NCI-H128 (cell line): ENCODE results near the gene OTOG.

Experiments used
- DNase-seq: peaks from one replicate; lab custom pipeline; 2025; ENCODE audit not compliant: unreplicated experiment; lab: John Stamatoyannopoulos, UW

OTOG gene

DNA sequence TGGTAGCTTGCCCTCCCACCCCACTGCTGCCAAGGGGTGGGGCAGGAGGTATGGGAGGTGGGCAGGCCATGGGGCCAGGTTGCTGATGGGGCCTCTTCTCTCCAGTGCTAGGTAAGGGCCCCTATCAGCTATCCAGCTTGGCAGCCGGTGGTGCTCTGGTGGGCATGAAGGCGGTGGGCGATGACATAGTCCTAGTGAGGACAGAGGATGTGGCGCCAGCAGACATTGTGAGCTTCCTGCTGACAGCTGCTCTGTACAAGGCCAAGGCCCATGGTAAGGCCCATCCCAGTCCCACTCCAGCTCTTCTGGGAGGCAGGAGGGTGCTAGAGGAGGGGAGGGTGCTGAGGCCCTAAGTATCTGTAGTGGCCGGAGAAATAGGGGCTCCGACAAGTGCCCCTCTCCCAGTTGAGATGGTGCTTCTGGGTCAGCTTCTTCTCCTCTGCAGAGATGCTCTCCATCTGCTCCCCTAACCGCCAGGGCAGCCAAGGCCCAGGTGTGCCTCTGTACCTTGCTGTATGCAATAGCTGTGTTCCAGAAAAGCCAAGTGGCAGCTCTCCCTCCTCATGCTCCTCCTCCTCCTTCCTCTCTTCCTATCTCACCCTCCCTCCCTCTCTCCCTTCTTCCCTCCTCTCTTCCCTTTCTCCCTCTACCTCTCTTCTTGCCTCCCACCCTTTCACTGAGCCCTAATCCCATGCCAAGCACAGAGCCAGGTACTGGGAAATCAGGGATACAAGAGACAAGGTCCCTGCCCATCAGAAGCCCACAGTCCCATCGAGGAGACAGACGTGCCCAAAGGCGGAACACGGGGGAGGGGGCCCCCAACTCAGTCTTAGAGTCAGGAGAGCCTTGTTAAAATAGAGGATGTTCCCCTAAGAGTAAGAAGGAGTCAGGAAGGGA, 55.3 kb downstream of the OTOG start:
- no peak for DNase-seq

DNA sequence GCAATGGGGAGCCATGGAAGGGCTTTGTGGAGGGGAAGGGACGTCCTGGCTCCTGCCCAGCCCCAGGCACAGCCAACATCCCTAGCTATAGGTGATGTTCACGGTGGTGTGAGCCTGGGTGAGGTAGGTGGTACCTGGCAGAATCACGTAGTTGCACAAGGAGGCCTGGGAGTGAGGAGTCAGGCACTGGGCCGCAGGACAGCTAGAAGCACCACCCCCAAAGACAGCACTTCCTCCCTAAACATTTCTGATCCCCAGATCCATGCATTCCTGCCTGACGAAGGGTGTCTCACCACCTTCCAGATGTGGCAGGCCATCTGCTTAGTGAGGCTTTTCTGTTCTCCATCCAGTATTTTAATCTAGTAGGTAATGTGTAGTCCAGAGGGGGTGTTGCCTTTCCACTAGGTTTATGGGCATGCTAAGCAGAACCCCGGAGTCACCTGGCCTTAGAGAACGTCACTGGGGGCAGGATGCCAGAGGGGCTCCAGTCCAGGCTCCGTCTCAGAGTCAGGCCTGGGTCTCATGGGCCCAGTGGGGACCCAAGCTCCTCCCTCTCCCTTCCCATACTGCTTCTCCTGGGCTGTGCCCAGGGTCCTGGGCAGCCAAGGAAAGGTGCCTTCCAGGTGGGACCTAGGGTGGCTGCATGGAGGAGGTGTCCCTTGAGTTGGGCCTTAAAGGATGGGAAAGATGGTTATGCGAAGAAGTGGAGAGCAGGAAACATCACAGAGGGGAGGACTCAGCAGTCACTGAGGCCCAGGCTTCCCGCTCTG, 56.2 kb downstream of the OTOG start:
- no peak for DNase-seq

DNA sequence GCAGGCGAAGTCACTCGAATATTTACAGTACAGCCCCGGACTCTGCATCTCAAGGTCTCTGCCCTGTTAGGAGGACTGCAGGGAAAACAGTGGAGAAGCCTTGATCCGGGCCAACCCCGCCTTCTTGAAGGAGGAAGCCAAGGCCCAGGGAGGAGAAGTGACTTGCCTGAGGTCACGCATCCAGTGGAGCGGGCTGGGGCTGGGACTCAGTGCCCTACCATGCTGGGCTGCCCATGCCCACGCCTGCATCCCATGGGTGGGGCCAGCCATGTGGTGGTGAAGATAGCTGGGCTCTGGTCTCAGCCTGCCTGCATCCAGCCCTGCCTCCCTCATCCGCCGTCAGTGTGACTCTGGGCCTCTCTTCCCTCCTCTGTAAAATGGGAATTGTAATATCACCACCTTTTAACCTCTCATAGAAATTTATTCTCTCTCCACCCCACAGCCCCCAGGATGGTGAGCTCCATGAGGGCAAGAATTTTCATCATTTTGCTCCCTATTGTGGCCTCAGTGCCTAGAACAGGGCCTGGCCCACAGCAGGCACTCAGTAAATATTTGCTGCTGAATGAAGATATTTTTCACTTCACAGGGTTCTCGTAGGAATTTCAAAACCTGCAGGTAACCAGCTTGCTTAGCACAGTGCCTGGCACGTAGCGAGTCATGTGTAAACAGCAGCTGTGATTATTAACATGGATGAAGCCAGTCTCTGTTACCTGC, 57.3 kb downstream of the OTOG start:
- DNase-seq, result no peak

DNA sequence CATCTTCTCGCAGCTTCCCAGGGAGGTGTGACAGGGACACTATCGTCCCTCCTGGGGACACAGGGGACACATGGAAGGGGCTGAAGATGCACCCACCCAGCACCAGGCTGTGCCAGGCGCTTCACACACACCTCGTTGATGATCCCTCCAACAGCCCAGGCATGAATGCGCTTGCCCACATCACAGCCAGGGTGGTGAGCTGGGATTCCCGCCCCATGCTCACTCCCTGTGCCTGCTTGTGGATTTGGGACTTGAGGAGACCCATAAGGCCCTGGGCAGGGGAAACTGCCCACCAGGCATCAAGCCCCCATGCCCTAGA, 57.8 kb downstream of the OTOG start:
- DNase-seq, result no peak

DNA sequence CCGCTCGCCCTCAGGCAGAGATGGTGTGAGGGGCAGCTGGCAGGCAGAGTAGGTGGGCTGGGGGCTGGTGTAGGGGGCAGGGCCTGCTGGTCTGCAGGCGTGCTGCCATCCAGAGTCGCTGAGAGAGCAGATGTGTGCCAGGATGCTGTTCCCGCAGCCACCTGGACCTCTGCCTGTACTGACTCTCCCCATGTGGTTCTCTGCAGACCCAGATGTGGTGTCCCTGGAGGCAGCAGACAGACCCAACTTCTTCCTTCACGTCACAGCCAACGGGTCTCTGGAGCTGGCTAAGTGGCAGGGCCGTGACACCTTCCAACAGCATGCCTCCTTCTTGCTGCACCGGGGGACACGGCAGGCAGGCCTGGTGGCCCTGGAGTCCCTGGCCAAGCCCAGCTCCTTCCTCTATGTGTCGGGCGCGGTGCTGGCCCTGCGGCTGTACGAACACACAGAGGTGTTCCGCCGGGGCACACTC, 58.6 kb downstream of the OTOG start:
- no peak for DNase-seq

DNA sequence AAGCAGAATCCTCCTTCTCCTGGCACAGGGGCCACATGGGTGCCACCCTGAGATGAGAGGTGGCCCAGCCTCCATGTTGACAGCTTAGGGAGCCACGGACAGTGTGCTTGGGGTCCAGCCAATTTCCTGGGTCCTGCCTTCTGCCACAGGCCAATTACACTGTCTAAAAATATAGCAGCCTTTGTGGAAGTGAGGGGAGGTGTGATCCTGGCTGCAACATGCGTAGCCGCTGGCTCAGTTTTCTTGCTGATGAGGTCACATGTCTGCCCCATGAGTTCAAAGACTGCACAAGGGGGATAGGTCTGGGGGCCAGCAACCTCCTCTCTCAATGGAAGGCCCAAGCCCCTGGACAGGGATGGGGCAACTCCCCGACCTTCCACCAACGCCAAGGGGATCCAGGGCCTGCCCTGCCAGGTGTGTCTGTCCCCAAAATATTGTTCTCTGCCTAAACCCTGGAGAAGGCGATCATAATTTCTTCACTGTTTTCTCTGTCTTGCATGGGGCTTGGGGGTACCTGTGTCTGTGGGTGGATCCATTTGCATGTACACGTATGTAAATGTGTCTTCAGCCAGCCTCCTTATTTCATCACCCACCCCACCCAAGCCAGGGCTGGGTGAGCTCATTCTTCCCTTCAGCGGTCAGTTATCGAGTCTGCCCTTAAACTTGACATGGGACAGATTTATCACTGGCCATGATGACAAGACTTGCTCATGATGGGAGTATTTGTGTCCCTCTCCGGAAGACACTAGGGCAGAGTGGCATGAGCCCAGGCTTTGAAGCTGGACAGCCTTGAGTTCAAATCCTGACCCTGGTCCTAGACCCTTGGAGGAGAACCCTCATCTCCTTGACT, 59.4 kb downstream of the OTOG start:
- DNase-seq, result no peak

DNA sequence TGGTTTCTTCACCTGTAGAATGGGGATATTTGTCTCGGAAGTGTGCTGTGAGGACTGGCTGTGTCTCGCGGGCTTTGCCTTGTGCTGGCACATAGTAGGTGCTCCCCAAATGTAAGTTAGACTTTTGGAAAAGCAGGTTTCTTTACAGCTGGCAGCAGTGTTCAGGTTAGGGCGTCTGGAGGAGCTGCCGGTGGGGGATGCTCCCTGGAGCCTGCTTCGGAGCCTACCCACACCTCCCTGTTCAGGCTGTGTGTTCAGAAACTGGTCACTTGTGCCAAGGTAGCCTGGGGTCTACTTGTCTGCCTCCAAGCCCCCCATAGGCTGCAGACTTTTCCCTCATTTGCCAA, 60.0 kb downstream of the OTOG start:
- no peak for DNase-seq

DNA sequence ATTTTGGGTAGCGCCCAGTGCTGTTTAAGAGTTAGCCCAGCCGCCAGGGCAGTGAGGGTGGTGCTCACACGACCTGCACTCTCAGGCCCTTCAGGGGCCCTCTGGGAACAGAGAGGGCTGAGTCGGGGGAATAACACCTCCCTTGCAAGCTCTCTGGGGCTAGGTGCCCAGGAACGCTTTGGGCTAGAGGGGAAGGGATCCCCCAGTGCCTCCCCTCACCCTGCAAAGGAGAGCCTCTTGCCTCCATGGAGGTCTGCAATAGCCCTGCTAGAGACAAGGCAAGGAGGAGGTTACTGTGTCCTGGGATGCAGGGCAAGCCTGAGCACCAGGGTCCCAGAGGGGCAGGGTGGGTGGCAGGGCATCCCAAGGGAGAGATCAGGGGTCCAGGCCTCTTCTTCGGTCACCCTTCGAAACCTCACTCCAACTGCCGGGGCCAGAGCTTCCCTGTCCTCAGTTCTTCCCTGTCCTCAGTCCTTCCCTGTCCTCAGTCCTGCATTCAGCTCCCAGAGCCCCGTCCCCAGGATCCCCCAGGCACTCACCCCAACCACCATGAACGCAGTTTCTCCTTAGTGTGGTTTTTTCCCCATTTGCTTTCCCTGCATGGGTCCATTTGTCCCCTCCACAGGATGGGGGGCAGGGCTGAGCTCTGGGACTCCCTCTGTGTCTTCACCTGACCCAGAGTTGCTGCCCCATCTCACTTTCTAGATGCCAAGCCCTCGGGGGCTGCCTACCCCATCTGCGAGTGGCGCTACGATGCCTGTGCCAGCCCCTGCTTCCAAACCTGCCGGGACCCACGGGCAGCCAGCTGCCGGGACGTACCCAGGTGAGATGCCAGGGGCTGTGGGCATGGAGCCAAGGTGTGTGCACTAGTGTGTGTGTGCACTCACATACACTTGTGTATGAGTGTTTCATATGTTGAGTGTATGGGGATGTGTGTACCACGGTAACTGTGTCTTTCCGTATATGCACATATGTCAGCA, 60.8 kb downstream of the OTOG start:
- no peak for DNase-seq

DNA sequence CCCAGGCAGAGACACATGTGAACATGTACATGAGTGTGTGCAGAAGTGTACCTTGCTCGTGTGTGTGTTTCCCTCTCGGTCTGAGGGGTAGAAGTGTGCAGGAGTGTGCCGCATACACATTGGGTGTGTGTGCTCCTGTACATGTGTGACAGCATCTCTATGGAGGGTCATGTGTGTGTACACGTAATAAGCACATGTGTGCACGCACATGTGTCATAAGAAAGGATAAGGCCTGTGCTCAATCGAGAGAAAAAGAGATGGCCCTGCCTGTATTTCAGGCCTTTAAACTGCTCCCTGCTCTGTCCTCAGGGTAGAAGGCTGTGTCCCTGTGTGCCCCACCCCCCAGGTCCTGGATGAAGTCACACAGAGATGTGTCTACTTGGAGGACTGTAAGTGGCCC, 61.8 kb downstream of the OTOG start:
- DNase-seq, result no peak

DNA sequence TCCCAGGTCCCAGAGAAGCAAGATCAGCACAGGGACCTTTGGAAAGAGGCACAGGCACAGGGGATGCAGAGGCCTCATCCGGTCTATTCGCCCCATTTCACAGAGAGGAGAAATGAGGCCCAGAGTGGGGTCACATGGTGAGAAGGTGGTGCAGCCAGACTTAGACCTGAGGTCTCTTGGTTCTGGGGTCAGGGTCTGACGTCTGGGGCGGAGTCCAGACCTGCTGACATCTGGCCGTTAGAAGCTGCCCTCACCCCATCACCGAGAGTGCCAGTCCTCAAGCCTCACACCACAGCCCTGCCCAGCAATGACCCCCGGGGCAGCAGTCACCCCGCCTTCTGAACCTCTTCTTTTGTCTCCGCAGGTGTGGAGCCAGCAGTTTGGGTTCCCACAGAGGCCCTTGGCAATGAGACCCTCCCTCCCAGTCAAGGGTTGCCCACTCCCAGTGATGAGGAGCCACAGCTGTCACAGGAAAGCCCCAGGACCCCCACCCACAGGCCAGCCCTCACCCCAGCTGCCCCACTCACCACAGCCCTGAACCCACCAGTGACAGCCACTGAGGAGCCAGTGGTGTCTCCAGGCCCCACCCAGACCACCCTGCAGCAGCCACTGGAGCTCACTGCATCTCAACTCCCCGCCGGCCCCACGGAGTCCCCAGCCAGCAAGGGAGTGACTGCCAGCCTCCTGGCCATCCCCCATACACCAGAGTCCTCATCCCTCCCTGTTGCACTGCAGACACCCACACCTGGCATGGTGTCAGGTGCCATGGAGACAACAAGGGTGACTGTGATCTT, 62.4 kb downstream of the OTOG start:
- DNase-seq, result no peak

DNA sequence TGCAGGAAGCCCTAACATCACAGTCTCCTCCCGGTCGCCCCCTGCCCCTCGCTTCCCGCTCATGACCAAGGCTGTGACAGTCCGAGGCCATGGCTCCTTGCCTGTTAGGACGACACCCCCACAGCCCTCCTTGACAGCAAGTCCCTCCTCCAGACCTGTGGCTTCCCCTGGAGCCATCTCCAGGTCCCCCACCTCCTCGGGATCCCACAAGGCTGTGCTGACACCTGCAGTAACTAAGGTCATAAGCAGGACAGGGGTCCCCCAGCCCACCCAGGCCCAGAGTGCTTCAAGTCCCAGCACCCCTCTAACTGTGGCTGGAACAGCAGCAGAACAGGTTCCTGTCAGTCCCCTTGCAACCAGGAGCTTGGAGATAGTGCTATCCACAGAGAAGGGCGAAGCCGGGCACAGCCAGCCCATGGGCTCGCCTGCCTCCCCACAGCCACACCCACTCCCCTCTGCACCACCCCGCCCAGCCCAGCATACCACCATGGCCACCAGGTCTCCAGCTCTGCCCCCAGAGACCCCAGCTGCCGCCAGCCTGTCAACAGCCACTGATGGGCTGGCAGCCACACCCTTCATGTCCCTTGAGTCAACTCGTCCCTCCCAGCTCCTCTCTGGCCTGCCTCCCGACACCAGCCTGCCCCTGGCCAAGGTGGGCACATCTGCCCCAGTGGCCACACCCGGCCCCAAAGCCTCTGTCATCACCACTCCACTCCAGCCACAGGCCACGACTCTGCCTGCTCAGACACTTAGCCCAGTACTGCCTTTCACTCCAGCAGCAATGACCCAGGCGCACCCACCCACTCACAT, 63.2 kb downstream of the OTOG start:
- no peak for DNase-seq

DNA sequence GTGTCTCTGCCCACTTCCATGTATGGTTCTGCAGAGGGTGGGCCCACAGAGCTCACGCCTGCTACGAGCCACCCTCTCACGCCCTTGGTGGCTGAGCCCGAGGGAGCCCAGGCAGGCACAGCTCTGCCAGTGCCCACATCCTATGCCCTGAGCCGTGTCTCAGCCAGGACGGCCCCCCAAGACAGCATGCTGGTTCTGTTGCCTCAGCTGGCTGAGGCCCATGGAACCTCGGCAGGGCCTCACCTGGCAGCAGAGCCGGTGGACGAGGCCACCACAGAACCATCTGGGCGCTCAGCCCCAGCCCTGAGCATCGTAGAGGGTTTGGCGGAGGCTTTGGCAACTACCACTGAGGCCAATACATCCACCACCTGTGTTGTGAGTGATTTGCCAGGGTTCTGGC, 64.0 kb downstream of the OTOG start:
- no peak for DNase-seq

DNA sequence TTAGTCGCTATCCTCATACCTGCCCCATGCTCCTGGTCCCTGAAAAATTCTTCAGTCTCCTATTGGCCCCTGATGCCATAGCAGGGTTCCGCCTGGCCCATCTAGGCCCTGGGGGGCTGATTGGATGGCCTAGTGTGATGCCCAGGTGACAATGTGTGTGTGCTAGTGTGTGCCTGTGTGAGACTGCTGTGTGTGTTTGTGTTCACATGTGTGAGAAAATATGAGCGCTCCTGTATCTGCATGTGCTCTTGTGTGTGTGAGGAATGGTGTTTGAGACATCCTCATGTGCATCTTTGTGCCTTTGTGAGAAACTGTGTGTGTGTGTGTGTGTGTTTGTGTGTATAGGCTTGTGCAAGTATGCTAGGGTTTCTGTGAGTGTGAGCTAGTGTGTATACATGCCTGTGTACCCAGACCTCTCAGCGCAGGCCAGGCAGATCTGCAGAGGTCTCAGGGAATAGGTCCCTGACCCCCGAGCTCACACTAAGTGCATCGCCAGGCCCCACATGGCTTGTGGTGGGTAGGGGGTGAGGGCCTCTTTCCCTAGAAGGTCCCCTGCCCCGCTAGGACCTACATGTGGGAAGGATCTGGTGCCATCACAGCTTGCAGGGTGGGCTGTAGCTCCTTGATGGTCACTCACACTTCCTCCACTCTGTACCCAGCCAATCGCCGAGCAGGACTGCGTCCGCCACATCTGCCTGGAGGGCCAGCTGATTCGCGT, 64.6 kb downstream of the OTOG start:
- DNase-seq, result no peak

DNA sequence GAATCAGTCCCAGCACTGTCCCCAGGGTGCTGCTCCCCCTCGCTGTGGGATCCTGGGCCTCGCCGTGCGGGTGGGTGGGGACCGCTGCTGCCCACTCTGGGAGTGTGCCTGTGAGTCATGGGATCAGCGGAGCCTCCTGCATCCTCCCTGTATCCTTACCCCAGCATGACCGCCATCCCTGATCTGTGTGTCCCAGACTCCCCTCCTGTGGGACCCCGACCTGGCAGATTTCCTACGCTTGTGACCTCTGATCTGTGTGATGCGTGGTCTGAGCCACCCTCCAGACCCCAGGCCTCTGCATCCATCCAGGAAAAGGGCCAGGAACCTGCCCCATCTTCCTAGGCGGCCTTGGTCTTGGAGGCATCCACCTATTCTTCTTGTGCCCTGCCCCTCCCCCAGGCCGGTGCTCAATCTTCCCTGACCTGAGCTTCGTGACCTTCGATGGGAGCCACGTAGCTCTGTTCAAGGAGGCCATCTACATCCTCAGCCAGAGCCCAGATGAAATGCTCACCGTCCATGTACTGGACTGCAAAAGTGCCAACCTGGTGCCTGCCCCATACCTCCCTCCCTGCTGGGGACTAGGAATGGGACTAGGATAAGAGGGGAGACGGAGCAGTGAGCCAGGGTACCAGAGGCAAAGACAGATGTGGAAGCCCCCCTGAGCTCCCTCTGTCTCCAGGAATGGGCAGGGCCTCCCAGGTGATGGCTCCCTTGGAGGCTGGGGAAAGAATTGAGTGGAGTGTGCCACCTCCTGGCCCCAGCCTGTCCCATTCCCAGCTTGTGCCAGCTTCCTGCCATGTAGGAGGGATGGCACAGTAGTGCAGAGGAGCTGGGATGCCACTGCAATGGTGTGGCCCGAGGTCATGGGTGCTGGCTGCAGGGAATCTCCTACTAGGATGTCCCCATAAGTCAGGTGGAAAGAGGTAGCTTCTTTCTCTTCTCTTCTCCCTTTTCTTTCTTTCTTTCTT, 65.4 kb downstream of the OTOG start:
- no peak for DNase-seq

DNA sequence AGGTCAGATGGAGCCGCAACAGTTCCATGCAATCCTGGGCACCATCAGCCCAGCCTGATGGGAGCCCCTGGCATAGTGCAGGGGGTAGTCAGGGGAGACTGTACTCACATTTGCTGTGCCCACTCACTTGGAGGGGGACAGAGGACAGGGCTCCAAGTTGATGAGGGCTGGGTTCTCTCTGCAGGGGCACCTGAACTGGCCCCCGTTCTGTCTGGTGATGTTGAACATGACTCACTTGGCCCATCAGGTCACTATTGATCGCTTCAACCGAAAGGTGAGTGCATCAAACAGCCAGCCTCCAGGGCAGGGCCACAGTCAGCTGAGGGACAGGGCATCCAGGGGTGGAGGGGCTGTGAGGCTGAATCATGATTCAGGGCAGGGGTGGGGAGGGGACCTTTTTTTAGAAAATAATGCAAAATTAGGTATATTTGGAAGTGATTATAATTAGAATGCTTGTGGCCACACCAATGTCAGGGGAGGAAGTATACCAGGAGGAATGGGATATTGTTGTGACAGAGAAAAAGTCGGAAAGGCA, 66.4 kb downstream of the OTOG start:
- no peak for DNase-seq

DNA sequence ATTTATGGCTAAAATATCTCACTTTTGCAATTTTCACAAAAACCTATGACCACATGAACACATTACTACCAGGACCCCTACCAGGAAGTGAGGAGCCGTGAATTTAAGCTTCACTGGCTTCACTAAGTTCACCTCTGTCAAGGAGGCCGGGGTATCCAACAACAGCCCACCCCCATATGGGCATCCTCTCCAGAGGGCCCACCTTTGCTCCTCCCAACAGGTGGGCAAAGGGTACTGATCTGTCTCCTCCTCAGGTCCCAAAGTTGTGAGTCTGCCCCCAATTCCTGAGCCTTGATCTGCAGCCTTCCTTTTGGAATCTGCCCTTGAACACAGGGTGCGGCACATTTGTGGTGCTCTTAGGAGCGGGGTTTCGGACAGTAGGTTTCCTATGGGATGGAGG, 66.9 kb downstream of the OTOG start:
- DNase-seq, result no peak
